DOHH2 (cell line): ENCODE results near the gene KLK4.
A peak's percentile ranks its signal among the peaks of the same experiment; 100 is the strongest.
"Not testable (repeated sequence)": the region's sequence is repeated elsewhere in the genome, so short reads cannot be mapped to it uniquely, and the experiment has no call there.

Experiments used
- H3F3A ChIP-seq: fragments of 200-600 bp; sonication (generic), shearing (Covaris generic); 2 replicates; pipeline ENCODE4 v1.6.0; 2016; ENCODE audit warnings: antibody characterized with exemption, mild to moderate bottlenecking; ENCODE audit not compliant: control insufficient read depth, insufficient read depth
- H3K27ac ChIP-seq: fragments of 200-600 bp; sonication (generic); 2 replicates; pipeline ENCODE4 v1.5.1; 2014; ENCODE audit warnings: low read depth, mild to moderate bottlenecking, low read length, moderate library complexity
- H3K27me3 ChIP-seq: fragments of 200-600 bp; sonication (generic); 2 replicates; pipeline ENCODE4 v1.6.1; 2014; ENCODE audit warnings: mild to moderate bottlenecking, low read length, mixed read lengths; ENCODE audit not compliant: control insufficient read depth
- H3K36me3 ChIP-seq: fragments of 200-600 bp; sonication (generic); 2 replicates; pipeline ENCODE4 v1.6.1; 2014; ENCODE audit warnings: mild to moderate bottlenecking, low read length, moderate library complexity, mixed read lengths; ENCODE audit not compliant: control insufficient read depth
- H3K4me1 ChIP-seq: fragments of 200-600 bp; sonication (generic); 2 replicates; pipeline ENCODE4 v1.6.1; 2014; ENCODE audit warnings: mild to moderate bottlenecking, low read length, mixed read lengths; ENCODE audit not compliant: control insufficient read depth
- H3K4me2 ChIP-seq: fragments of 200-600 bp; sonication (generic); 2 replicates; pipeline ENCODE4 v1.6.0; 2014; ENCODE audit warnings: mild to moderate bottlenecking, low read length, moderate library complexity
- H3K4me3 ChIP-seq: fragments of 200-600 bp; sonication (generic); 2 replicates; pipeline ENCODE4 v1.5.1; 2014; ENCODE audit warnings: mild to moderate bottlenecking, low read length, mixed read lengths
- H3K79me2 ChIP-seq: fragments of 200-600 bp; sonication (generic); 2 replicates; pipeline ENCODE4 v1.6.1; 2014; ENCODE audit warnings: mild to moderate bottlenecking, low read length, mixed read lengths; ENCODE audit not compliant: control insufficient read depth
- H3K9me2 ChIP-seq: fragments of 200-600 bp; sonication (generic); replicated peaks from 2 replicates; pipeline ENCODE4 v1.6.1; 2014; ENCODE audit warnings: mild to moderate bottlenecking, low read length, mixed read lengths; ENCODE audit not compliant: control insufficient read depth
- H3K9me3 ChIP-seq: fragments of 200-600 bp; sonication (generic); 2 replicates; pipeline ENCODE4 v1.6.1; 2014; ENCODE audit warnings: antibody characterized with exemption, low read length, mixed read lengths; ENCODE audit not compliant: control insufficient read depth, insufficient read depth
- H4K20me1 ChIP-seq: fragments of 200-600 bp; sonication (generic); 2 replicates; pipeline ENCODE4 v1.6.0; 2014; ENCODE audit warnings: low read depth, mild to moderate bottlenecking, antibody characterized with exemption, low read length, moderate library complexity; ENCODE audit not compliant: control insufficient read depth, insufficient read depth
- EZH2phosphoT487 ChIP-seq: fragments of 200-600 bp; sonication (generic); IDR thresholded peaks from 2 replicates; pipeline ENCODE4 v1.6.1; 2017; ENCODE audit warnings: borderline replicate concordance, mild to moderate bottlenecking, antibody characterized with exemption, low read length, moderate library complexity, mixed read lengths
- TF ChIP-seq, protein P1 (sequence below): fragments of 200-600 bp; sonication (generic); IDR thresholded peaks from one replicate; pipeline ENCODE4 v1.5.1; 2014; ENCODE audit warnings: antibody characterized with exemption, mild to moderate bottlenecking, low read depth, low read length; ENCODE audit not compliant: poor library complexity, severe bottlenecking

KLK4 gene

GRCh38 chr19:50897612-50898011, 13.6 kb downstream of the KLK4 start:
- Histone ChIP-seq H3K27ac (no peak overlapping the region), H3K4me2 (no peak overlapping the region), H3K4me3 (no peak overlapping the region), H3K9me3 (peaks cover 8% of the 10 kb centered on the region), H4K20me1 (no peaks in the 10 kb centered on the region), H3K9me2 (no peaks in the 10 kb centered on the region), H3K27me3 (0 out of 2 replicates have a peak, but pooled peaks cover 7% of the 10 kb centered on the region), H3K36me3 (no peaks in the 10 kb centered on the region), H3K79me2 (no peaks in the 10 kb centered on the region), H3K4me1 (peaks cover 12% of the 10 kb centered on the region), H3F3A (no peaks in the 10 kb centered on the region)
- TF ChIP-seq, protein P1, sequence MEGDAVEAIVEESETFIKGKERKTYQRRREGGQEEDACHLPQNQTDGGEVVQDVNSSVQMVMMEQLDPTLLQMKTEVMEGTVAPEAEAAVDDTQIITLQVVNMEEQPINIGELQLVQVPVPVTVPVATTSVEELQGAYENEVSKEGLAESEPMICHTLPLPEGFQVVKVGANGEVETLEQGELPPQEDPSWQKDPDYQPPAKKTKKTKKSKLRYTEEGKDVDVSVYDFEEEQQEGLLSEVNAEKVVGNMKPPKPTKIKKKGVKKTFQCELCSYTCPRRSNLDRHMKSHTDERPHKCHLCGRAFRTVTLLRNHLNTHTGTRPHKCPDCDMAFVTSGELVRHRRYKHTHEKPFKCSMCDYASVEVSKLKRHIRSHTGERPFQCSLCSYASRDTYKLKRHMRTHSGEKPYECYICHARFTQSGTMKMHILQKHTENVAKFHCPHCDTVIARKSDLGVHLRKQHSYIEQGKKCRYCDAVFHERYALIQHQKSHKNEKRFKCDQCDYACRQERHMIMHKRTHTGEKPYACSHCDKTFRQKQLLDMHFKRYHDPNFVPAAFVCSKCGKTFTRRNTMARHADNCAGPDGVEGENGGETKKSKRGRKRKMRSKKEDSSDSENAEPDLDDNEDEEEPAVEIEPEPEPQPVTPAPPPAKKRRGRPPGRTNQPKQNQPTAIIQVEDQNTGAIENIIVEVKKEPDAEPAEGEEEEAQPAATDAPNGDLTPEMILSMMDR: no peak
- no peak for TF ChIP-seq EZH2phosphoT487

DNA sequence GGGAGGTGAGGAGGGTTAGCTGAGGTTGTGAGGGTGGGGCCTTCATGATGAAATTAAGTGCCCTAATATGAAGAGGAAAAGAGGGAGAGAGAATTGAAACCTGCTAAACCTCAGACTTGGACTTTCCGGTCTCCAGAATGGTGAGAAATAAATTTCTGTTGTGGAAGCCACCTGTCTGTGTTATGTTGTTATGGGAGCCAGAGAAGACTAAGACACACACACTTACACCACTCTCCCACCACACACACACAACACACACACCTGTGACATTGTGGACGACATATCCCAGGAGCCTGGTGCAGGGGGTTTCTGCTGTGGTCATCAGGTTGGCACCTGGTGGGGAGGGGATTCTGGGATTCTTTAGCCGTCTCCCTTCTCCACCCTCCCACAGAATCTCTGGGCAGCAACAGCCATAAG, 14.0 kb downstream of the KLK4 start:
- peaks cover 12% of the 10 kb centered on the region for H3K4me1 ChIP-seq
- no peaks in the 10 kb centered on the region for H3K9me2 ChIP-seq
- TF ChIP-seq EZH2phosphoT487: no peak
- TF ChIP-seq, protein P1: no peak
- no peaks in the 10 kb centered on the region for H3F3A ChIP-seq
- H3K4me2 ChIP-seq: peak overlapping the region; percentile 33; the same call in 1 of the 2 replicates
- H3K9me3 ChIP-seq: peaks cover 8% of the 10 kb centered on the region
- H4K20me1 ChIP-seq: no peaks in the 10 kb centered on the region
- no peaks in the 10 kb centered on the region for H3K79me2 ChIP-seq
- no peak overlapping the region for H3K4me3 ChIP-seq
- 0 out of 2 replicates have a peak, but pooled peaks cover 7% of the 10 kb centered on the region for H3K27me3 ChIP-seq
- no peak overlapping the region for H3K27ac ChIP-seq
- no peaks in the 10 kb centered on the region for H3K36me3 ChIP-seq

GRCh38 chr19:50896591-50897190, 14.5 kb downstream of the KLK4 start:
- 0 out of 2 replicates have a peak, but pooled peaks cover 7% of the 10 kb centered on the region for H3K27me3 ChIP-seq
- H3F3A ChIP-seq: no peaks in the 10 kb centered on the region
- no peaks in the 10 kb centered on the region for H3K9me2 ChIP-seq
- no peak for TF ChIP-seq EZH2phosphoT487
- TF ChIP-seq, protein P1: no peak
- no peaks in the 10 kb centered on the region for H3K79me2 ChIP-seq
- H3K4me1 ChIP-seq: peaks cover 12% of the 10 kb centered on the region
- H3K36me3 ChIP-seq: no peaks in the 10 kb centered on the region
- peaks cover 8% of the 10 kb centered on the region for H3K9me3 ChIP-seq
- H3K4me2 ChIP-seq: peak overlapping the region; percentile 33; the same call in 1 of the 2 replicates
- no peak overlapping the region for H3K27ac ChIP-seq
- H4K20me1 ChIP-seq: no peaks in the 10 kb centered on the region
- H3K4me3 ChIP-seq: no peak overlapping the region

DNA sequence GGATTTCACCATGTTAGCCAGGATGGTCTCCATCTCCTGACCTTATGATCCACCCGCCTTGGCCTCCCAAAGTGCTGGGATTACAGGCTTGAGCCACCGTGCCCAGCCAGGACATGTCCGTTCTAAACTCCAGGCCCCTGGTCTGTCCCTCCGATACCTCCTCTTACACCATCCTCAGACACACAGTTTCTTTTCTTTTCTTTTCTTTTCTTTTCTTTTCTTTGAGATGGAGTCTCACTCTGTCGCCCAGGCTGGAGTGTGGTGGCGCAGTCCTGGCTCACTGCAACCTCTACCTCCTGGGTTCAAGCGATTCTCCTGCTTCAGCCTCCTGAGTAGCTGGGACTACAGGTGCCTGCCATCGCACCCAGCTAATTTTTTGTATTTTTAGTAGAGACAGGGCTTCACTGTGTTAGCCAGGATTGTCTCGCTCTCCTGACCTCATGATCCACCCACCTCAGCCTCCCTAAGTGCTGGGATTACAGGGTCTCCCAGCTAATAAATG, 15.1 kb downstream of the KLK4 start:
- not testable (repeated sequence) for H3K36me3 ChIP-seq, H3F3A ChIP-seq, H3K9me2 ChIP-seq, H3K79me2 ChIP-seq, H4K20me1 ChIP-seq, H3K27me3 ChIP-seq, H3K9me3 ChIP-seq, H3K27ac ChIP-seq, H3K4me3 ChIP-seq
- peaks cover 12% of the 10 kb centered on the region for H3K4me1 ChIP-seq
- peak overlapping the region; percentile 33; the same call in 1 of the 2 replicates for H3K4me2 ChIP-seq
